HG03066 (cell line): ENCODE results near the gene HOXB3.

Experiments used
- ATAC-seq: cut with Tn5 transposase; IDR thresholded peaks from one replicate; pipeline ENCODE4 v1.9.1; 2021; ENCODE audit warnings: low read depth; ENCODE audit not compliant: unreplicated experiment

HOXB3 gene

GRCh38 chr17:48626245-48627117 lies 36.4 kb upstream of the HOXB3 start, which contains the start of gene HOXB9:
HOXB9 (minus strand) TSS chr17:48626358; CDS start chr17:48626269, 89 bp downstream.
- no peak for ATAC-seq

GRCh38 chr17:48625495-48626244 lies 35.6 kb upstream of the HOXB3 start:
- ATAC-seq: no peak

GRCh38 chr17:48624544-48625494 lies 34.8 kb upstream of the HOXB3 start:
- ATAC-seq: no peak

- ATAC-seq: no peak
Measured at GRCh38 chr17:48624118-48624517, 34.1 kb upstream of the HOXB3 start.

- ATAC-seq: no peak
Measured at GRCh38 chr17:48623583-48623982, 33.5 kb upstream of the HOXB3 start.

GRCh38 chr17:48622857-48623256 lies 32.8 kb upstream of the HOXB3 start:
- no peak for ATAC-seq

- no peak for ATAC-seq
Measured at GRCh38 chr17:48621410-48622392, 31.7 kb upstream of the HOXB3 start.

- no peak for ATAC-seq
Measured at GRCh38 chr17:48620461-48621139, 30.6 kb upstream of the HOXB3 start.

- no peak for ATAC-seq
Measured at GRCh38 chr17:48619826-48620449, 29.9 kb upstream of the HOXB3 start.

- no peak for ATAC-seq
Measured at GRCh38 chr17:48618256-48618896, 28.3 kb upstream of the HOXB3 start.

GRCh38 chr17:48617471-48618255 lies 27.6 kb upstream of the HOXB3 start:
- ATAC-seq: no peak

- ATAC-seq: no peak
Measured at GRCh38 chr17:48616717-48617470, 26.9 kb upstream of the HOXB3 start.

- ATAC-seq: no peak
Measured at GRCh38 chr17:48615963-48616716, 26.1 kb upstream of the HOXB3 start.

- ATAC-seq: no peak
Measured at GRCh38 chr17:48615047-48615962, 25.3 kb upstream of the HOXB3 start, which contains the start of gene HOXB8. HOXB8 (minus strand) TSS chr17:48615292; CDS start chr17:48614704, 588 bp downstream.
